ENCODE results near the gene LMF1.

Gene LMF1

DNA sequence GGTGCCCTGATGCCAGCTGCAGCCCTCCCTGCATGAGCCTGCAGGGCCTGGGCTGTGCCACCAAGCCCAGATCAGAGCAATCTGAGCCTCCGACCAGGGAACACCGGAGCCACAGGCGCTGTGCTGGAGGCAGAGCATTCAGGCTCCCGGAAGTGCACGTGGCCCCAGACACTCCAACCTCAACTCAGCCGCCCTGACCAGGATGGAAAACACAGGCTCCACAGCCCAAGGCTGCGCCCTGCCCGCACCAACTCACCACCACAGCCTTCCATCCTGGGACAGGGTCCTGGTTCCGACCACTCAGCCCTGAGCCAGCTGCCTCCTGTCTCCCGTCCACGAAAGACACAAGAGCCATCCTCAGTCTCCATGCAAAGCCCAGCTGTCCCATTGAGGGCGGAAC, 18.5 kb downstream of the LMF1 start:
- TF ChIP-seq POLR2AphosphoS5 (IDR thresholded peaks at IDR 0.05; ENCODE audit: low read depth, low read length) (no peak), TAF1 (IDR thresholded peaks at IDR 0.05; ENCODE audit: borderline replicate concordance, insufficient read depth, low read length) (no peak)

DNA sequence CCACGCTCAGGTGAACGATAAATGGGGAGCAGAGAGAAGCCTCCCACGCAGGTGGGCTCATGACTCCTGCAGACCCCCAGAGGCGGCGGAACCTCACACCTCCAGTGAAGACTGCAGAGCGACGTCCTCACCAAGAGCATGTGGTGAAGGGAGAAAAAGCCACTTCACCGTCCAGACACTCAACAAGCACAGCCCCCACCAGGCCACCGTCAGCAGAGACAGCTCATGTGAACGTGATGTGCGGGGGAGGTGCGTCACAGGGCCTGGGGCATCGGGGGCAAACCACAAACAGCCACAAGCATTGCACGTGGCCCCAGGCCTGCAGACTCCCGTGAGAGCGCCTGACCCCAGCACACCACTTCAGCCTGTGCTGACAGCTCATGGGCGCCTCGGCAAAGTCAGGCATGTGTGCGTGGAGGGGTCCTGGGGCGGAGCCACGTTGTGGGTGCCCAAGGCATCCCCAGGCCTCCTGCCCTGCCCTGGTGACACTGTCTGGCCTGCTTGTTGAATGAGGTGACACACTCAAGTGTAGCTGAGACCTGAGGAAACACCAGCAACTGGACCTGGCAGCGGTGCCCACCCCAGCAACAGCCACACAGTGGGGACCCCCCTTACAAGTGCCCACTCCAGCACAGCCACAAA, 19.0 kb downstream of the LMF1 start:
- no peak for TF ChIP-seq FOXP2 (optimal IDR thresholded peaks at IDR 0.05; ENCODE audit: borderline replicate concordance, extremely low read depth, extremely low read length, insufficient read depth)
- TF ChIP-seq SIN3A (IDR thresholded peaks at IDR 0.05; ENCODE audit: borderline replicate concordance, insufficient read depth, low read length), result no peak
- TF ChIP-seq, protein P1, sequence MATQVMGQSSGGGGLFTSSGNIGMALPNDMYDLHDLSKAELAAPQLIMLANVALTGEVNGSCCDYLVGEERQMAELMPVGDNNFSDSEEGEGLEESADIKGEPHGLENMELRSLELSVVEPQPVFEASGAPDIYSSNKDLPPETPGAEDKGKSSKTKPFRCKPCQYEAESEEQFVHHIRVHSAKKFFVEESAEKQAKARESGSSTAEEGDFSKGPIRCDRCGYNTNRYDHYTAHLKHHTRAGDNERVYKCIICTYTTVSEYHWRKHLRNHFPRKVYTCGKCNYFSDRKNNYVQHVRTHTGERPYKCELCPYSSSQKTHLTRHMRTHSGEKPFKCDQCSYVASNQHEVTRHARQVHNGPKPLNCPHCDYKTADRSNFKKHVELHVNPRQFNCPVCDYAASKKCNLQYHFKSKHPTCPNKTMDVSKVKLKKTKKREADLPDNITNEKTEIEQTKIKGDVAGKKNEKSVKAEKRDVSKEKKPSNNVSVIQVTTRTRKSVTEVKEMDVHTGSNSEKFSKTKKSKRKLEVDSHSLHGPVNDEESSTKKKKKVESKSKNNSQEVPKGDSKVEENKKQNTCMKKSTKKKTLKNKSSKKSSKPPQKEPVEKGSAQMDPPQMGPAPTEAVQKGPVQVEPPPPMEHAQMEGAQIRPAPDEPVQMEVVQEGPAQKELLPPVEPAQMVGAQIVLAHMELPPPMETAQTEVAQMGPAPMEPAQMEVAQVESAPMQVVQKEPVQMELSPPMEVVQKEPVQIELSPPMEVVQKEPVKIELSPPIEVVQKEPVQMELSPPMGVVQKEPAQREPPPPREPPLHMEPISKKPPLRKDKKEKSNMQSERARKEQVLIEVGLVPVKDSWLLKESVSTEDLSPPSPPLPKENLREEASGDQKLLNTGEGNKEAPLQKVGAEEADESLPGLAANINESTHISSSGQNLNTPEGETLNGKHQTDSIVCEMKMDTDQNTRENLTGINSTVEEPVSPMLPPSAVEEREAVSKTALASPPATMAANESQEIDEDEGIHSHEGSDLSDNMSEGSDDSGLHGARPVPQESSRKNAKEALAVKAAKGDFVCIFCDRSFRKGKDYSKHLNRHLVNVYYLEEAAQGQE (IDR thresholded peaks at IDR 0.05; ENCODE audit: insufficient read depth in 1 of 2, low read depth in 2 of 2, low read length in 2 of 2), result no peak
- no peak for TF ChIP-seq POLR2AphosphoS5 (IDR thresholded peaks at IDR 0.05; ENCODE audit: low read depth, low read length)
- no peak for TF ChIP-seq TAF1 (IDR thresholded peaks at IDR 0.05; ENCODE audit: borderline replicate concordance, insufficient read depth, low read length)

DNA sequence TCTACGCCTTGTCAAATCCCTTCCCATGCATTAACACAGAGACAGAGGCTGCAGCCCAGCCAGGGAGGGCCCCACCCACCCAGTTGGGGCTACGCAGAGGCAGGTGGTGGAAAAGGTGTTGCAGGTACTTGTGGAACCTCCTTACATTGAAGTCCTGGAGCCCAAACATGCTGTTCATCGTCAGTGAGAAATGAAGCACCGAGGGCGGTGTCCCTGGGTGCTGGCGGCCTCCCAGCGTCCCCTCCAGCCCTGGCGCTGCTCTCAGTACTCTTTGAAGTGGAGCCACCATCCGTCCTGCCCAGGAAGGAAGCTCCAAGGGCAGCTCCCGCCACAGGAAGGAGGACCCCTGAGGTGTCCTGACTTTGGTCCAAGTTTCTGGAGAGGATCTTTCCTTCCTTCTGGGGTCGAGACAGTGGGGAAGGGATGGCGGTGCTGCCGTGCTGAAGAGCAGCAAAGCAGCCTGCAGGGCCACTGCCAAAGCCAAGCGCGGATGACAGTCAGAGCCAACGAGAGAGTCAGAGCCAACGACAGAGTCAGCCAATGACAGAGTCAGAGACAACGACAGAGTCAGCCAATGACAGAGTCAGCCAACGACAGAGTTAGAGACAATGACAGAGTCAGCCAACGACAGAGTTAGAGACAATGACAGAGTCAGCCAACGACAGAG, 23.4 kb downstream of the LMF1 start:
- TF ChIP-seq, protein P1 (IDR thresholded peaks at IDR 0.05; ENCODE audit: insufficient read depth in 1 of 2, low read depth in 2 of 2, low read length in 2 of 2), result no peak
- no peak for TF ChIP-seq TAF1 (IDR thresholded peaks at IDR 0.05; ENCODE audit: borderline replicate concordance, insufficient read depth, low read length)
- no peak for TF ChIP-seq SIN3A (IDR thresholded peaks at IDR 0.05; ENCODE audit: borderline replicate concordance, insufficient read depth, low read length)
- no peak for TF ChIP-seq FOXP2 (optimal IDR thresholded peaks at IDR 0.05; ENCODE audit: borderline replicate concordance, extremely low read depth, extremely low read length, insufficient read depth)
- no peak for TF ChIP-seq POLR2AphosphoS5 (IDR thresholded peaks at IDR 0.05; ENCODE audit: low read depth, low read length)

DNA sequence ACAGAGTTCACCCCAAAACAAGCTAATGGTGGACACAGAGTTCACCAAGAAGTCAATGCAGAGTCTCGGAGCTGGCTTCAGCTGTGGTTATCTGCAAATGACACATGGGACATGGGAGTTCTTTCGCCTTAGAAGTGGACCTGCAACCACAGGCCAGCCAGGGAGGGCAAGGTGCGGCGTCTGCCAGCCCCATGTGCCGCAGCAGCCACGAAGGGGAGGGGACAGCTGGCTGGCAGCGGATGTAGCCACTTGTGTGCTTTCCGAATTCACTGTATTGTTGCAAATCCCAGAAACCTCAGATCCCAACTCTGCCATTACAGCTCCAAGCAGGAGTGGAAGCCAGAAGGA, 24.8 kb downstream of the LMF1 start:
- no peak for TF ChIP-seq POLR2AphosphoS5 (IDR thresholded peaks at IDR 0.05; ENCODE audit: low read depth, low read length)
- no peak for TF ChIP-seq SIN3A (IDR thresholded peaks at IDR 0.05; ENCODE audit: borderline replicate concordance, insufficient read depth, low read length)
- no peak for TF ChIP-seq TAF1 (IDR thresholded peaks at IDR 0.05; ENCODE audit: borderline replicate concordance, insufficient read depth, low read length)
- TF ChIP-seq FOXP2 (optimal IDR thresholded peaks at IDR 0.05; ENCODE audit: borderline replicate concordance, extremely low read depth, extremely low read length, insufficient read depth), result no peak
- TF ChIP-seq, protein P1 (IDR thresholded peaks at IDR 0.05; ENCODE audit: insufficient read depth in 1 of 2, low read depth in 2 of 2, low read length in 2 of 2), result no peak

DNA sequence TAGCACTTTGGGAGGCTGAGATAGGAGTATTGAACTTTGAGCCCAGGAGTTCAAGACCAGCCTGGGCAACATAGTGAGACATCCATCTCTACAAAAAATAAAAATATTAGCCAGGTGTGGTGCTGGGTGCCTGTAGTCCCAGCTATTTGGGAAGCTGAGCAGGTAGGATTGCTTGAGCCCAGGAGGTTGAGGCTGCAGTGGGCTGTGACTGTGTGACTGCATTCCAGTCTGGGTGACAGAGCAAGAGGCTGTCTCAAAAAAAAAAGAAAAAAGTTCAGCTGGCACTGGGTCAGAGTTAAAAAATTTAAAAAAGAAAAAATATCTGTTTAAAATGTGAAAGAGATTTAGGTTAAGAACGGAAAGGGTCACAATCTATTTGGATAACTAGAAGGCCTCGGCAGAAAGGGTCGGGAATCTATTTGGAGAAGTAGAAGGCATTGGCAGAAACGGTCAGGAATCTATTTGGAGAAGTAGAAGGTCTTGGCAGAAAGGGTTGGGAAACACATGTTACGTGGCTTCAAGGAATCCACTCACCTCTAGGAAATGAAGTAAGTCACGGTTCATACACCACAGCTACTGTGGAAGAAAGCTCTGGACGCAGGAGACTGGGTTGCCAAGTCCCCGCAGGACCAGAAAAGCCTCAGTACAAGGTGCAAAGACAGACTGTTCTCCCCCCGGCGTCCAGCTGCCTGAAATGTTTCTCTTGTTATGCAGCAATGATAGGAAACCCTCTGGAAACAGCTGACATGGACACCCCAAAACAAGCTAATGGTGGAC, 25.3 kb downstream of the LMF1 start:
- TF ChIP-seq SIN3A (IDR thresholded peaks at IDR 0.05; ENCODE audit: borderline replicate concordance, insufficient read depth, low read length) (no peak), TAF1 (IDR thresholded peaks at IDR 0.05; ENCODE audit: borderline replicate concordance, insufficient read depth, low read length) (no peak), FOXP2 (optimal IDR thresholded peaks at IDR 0.05; ENCODE audit: borderline replicate concordance, extremely low read depth, extremely low read length, insufficient read depth) (no peak), POLR2AphosphoS5 (IDR thresholded peaks at IDR 0.05; ENCODE audit: low read depth, low read length) (no peak)
- TF ChIP-seq, protein P1 (IDR thresholded peaks at IDR 0.05; ENCODE audit: insufficient read depth in 1 of 2, low read depth in 2 of 2, low read length in 2 of 2), result no peak

Data from PFSK-1 (cell line).